Ectodermal cell (in vitro differentiated cells): ENCODE data around the gene TNNI2.

Experiments used
- H3K27ac ChIP-seq: 2 replicates; pipeline ENCODE4 v1.7.0; 2013; ENCODE audit warnings: mild to moderate bottlenecking, low read depth, low read length; ENCODE audit not compliant: insufficient read depth, poor library complexity, severe bottlenecking
- H3K27me3 ChIP-seq: 2 replicates; pipeline ENCODE4 v1.7.0; 2013; ENCODE audit warnings: mild to moderate bottlenecking, low read length; ENCODE audit not compliant: insufficient read depth, control insufficient read depth, poor library complexity, severe bottlenecking
- H3K36me3 ChIP-seq: one replicate; pipeline ENCODE4 v1.7.0; 2013; ENCODE audit warnings: low read length; ENCODE audit not compliant: control insufficient read depth, insufficient read depth
- H3K4me1 ChIP-seq: one replicate; pipeline ENCODE4 v1.7.0; 2013; ENCODE audit warnings: low read length; ENCODE audit not compliant: control insufficient read depth, insufficient read depth
- H3K4me3 ChIP-seq: 2 replicates; pipeline ENCODE4 v1.7.0; 2013; ENCODE audit warnings: low read depth, low read length, control low read depth; ENCODE audit not compliant: insufficient read depth
- H3K9me3 ChIP-seq: 2 replicates; pipeline ENCODE4 v1.7.0; 2013; ENCODE audit warnings: mild to moderate bottlenecking, low read length, moderate library complexity; ENCODE audit not compliant: control insufficient read depth
- WGBS, 2 experiments: methylation state at CpG; one replicate each; pipeline ENCODE4 v1.1.7; 2013; ENCODE audit warnings: missing lambda C conversion rate in 2 of 2; 5-methylcytosine and 5-hydroxymethylcytosine counted together

TNNI2 gene

GRCh38 chr11:1854949-1855885, 16.4 kb downstream of the TNNI2 start:
- Histone ChIP-seq H3K9me3 (no peaks in the 10 kb centered on the region), H3K27ac (no peak overlapping the region), H3K4me1 (peaks cover 4% of the 10 kb centered on the region), H3K27me3 (no peaks in the 10 kb centered on the region), H3K36me3 (no peaks in the 10 kb centered on the region), H3K4me3 (no peak overlapping the region)
- 84 to 85% methylated on average over 26 of the region's 26 CpGs for WGBS, 2 experiments

DNA sequence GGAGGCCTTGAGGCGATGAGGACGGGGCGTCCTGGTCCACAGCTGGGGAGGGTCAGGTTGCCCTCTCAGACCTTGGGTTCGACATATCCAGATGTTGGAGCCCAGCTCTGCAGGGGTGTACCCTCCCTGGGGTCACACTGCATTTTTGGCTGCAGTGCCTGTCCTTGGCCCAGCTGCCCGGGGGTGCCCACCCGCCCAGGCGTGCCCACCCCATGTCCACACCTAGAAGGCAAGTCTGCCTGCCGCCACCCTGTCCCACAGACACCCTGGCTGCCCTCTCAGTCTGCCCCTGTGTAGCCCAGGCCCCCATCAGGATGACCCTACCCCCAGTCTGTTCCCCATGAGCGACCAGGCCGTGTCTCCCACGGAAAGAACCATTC, 17.1 kb downstream of the TNNI2 start:
- Histone ChIP-seq H3K4me1 (peaks cover 4% of the 10 kb centered on the region), H3K4me3 (no peak overlapping the region), H3K36me3 (no peaks in the 10 kb centered on the region), H3K27ac (no peak overlapping the region), H3K27me3 (no peaks in the 10 kb centered on the region), H3K9me3 (no peaks in the 10 kb centered on the region)
- WGBS, 2 experiments: 94% methylated on average over 11 of the region's 11 CpGs

DNA sequence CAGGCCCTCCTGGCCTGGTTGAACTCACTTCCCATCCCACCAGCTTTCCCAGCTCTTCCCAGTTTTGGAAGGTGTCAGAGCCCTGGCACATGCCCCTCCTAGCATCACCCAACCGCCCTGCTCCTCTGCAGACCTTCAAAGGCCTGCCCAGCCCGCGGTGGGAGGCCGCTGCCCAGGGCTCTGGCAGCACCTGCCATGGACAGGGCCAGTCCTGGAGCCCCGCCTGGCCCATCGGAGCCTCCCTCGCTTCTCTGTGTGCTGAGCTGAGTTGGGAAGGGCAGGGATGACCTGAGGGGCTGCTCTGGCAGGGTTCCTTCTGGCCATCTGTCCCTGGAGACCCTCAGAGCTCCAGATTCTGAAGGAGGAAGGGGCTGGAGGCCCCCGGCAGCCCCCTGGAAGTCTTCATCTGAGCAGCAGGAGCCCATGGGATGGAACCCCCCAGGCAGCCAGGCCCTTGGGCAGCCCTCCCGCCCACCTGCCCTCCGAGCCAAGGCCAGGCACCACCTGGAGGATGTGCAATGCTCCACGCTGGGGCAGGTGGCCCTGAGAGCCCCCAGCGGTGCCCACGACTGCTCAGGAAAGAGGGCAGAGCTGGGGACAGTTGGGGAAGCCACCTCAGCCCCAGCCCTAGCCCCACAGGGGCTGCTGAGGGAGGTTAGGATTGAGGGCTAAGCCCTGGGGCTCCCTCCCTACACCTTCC, 17.7 kb downstream of the TNNI2 start:
- Histone ChIP-seq H3K4me3 (no peak overlapping the region), H3K27me3 (no peaks in the 10 kb centered on the region), H3K27ac (no peak overlapping the region), H3K4me1 (peaks cover 4% of the 10 kb centered on the region), H3K36me3 (no peaks in the 10 kb centered on the region), H3K9me3 (no peaks in the 10 kb centered on the region)
- 94 to 95% methylated on average over 13 of the region's 13 CpGs for WGBS, 2 experiments

DNA sequence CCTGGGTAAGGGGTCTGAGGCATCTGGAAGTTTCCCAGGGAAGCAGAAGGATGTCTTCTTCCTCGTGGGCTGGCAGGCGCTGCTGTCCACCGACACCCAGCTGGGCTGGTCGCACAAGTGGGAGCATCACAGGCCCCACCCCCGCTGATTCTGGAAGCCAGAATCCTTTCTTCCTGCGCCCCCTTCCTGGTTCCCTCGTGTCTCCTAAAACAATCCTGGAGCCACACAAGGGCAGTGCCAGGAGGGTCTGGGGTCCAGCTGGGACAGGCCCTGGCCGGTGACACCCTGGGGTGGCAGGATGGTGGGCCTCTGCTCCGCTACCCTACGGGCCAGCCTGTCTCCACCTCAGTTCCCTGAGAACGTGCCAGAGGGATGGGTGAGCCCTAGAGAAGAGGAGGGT, 18.3 kb downstream of the TNNI2 start:
- no peaks in the 10 kb centered on the region for H3K27me3 ChIP-seq
- peaks cover 4% of the 10 kb centered on the region for H3K4me1 ChIP-seq
- H3K36me3 ChIP-seq: no peaks in the 10 kb centered on the region
- no peak overlapping the region for H3K4me3 ChIP-seq
- no peaks in the 10 kb centered on the region for H3K9me3 ChIP-seq
- 92% methylated on average over 11 of the region's 11 CpGs for WGBS, 2 experiments
- no peak overlapping the region for H3K27ac ChIP-seq

DNA sequence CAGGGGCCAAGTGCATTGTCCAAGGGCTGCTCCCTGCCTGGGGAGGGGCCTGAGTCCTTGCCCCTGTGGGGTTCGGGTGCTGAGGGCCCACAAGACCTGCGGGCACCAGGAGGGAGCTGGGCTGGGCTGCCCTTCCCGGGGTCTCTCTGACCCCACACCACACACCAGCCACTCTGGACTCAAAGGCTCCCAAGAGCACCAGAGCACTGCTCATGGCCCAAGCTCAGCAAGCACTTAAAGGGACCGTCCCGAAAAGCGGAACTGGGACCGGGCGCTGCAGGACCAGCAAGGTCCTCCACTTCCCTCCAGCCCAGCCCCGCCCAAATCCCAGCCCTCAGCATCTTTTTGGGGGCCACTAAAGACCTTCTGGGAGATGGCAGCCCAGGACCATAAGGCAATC, 19.4 kb downstream of the TNNI2 start:
- no peaks in the 10 kb centered on the region for H3K27me3 ChIP-seq
- 92 to 94% methylated on average over 9 of the region's 9 CpGs for WGBS, 2 experiments
- no peaks in the 10 kb centered on the region for H3K36me3 ChIP-seq
- no peak overlapping the region for H3K27ac ChIP-seq
- H3K9me3 ChIP-seq: no peaks in the 10 kb centered on the region
- peaks cover 4% of the 10 kb centered on the region for H3K4me1 ChIP-seq
- no peak overlapping the region for H3K4me3 ChIP-seq

GRCh38 chr11:1858576-1858975, 19.8 kb downstream of the TNNI2 start:
- Histone ChIP-seq H3K4me1 (peaks cover 4% of the 10 kb centered on the region), H3K36me3 (no peaks in the 10 kb centered on the region), H3K27ac (no peak overlapping the region), H3K9me3 (no peaks in the 10 kb centered on the region), H3K4me3 (no peak overlapping the region), H3K27me3 (no peaks in the 10 kb centered on the region)
- 60 to 66% methylated on average over 6 of the region's 7 CpGs for WGBS, 2 experiments

DNA sequence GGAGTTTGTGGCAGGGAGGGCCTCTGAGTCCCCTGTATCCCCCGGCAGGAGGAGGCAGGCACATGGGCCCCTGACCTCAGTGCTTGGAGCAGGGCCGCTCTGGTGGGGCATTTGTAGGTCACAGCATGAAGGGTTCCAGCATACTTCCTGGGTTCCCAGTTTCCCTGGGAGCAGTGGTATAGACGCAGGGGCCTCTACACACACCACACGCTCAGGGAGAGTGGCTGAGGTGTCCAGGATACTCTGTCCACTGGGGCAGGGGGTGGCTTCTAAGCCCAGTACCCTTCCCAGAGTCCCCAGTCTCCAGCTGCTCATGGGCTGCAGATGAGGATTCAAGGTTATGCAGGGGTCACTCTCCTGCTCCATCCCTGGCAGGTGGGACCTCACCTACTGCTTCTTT, 20.2 kb downstream of the TNNI2 start:
- H3K27ac ChIP-seq: no peak overlapping the region
- peaks cover 8% of the 10 kb centered on the region for H3K4me1 ChIP-seq
- H3K4me3 ChIP-seq: no peak overlapping the region
- no peaks in the 10 kb centered on the region for H3K36me3 ChIP-seq
- H3K27me3 ChIP-seq: no peaks in the 10 kb centered on the region
- H3K9me3 ChIP-seq: no peaks in the 10 kb centered on the region
- WGBS, 2 experiments: 88 to 89% methylated on average over 4 of the region's 4 CpGs

- H3K4me1 ChIP-seq: peaks cover 19% of the 10 kb centered on the region
- no peak overlapping the region for H3K4me3 ChIP-seq
- no peaks in the 10 kb centered on the region for H3K9me3 ChIP-seq
- 90 to 91% methylated on average over 1 of the region's 1 CpG for WGBS, 2 experiments
- no peaks in the 10 kb centered on the region for H3K36me3 ChIP-seq
- H3K27me3 ChIP-seq: no peaks in the 10 kb centered on the region
- H3K27ac ChIP-seq: no peak overlapping the region
These were observed 21.3 kb downstream of the TNNI2 start for GRCh38 chr11:1860108-1860507.

GRCh38 chr11:1861435-1862411, 22.9 kb downstream of the TNNI2 start:
- no peaks in the 10 kb centered on the region for H3K36me3 ChIP-seq
- 90 to 92% methylated on average over 4 of the region's 4 CpGs for WGBS, 2 experiments
- H3K27ac ChIP-seq: no peak overlapping the region
- no peak overlapping the region for H3K4me3 ChIP-seq
- no peaks in the 10 kb centered on the region for H3K9me3 ChIP-seq
- peaks cover 23% of the 10 kb centered on the region for H3K4me1 ChIP-seq
- no peaks in the 10 kb centered on the region for H3K27me3 ChIP-seq
